IPS-NIHi7 (cell line): Measurements from ENCODE around the gene CASP7.

Experiments
- DNase-seq: peaks from one replicate; pipeline ENCODE4 v3.0.0; 2012; ENCODE audit warnings: mixed read lengths; ENCODE audit errors: extremely low spot score

CASP7 gene

GRCh38 chr10:113666682-113667252 is 12.9 kb upstream of the CASP7 start:
- no peak for DNase-seq

- DNase-seq: no peak
These were observed 739 bp downstream of the CASP7 start for GRCh38 chr10:113680190-113681111.

GRCh38 chr10:113681533-113682470 is 2.1 kb downstream of the CASP7 start:
- DNase-seq: no peak

- no peak for DNase-seq
These were observed 3.6 kb downstream of the CASP7 start for GRCh38 chr10:113683300-113683699.

- no peak for DNase-seq
These were observed 6.3 kb downstream of the CASP7 start for GRCh38 chr10:113686028-113686427.

GRCh38 chr10:113687037-113687436 is 7.3 kb downstream of the CASP7 start:
- no peak for DNase-seq

GRCh38 chr10:113689057-113689456 is 9.3 kb downstream of the CASP7 start:
- no peak for DNase-seq

- no peak for DNase-seq
These were observed 9.9 kb downstream of the CASP7 start for GRCh38 chr10:113689574-113689973.

- no peak for DNase-seq
These were observed 11.0 kb downstream of the CASP7 start for GRCh38 chr10:113690749-113691148.

- no peak for DNase-seq
These were observed 11.7 kb downstream of the CASP7 start for GRCh38 chr10:113691381-113691780.

GRCh38 chr10:113692271-113692670 is 12.6 kb downstream of the CASP7 start:
- DNase-seq: no peak

- no peak for DNase-seq
These were observed 13.6 kb downstream of the CASP7 start for GRCh38 chr10:113693348-113693747.

GRCh38 chr10:113695691-113696090 is 16.0 kb downstream of the CASP7 start:
- DNase-seq: no peak

GRCh38 chr10:113697595-113697994 is 17.9 kb downstream of the CASP7 start:
- DNase-seq: no peak

- no peak for DNase-seq
These were observed 25.1 kb downstream of the CASP7 start for GRCh38 chr10:113704637-113705343.

GRCh38 chr10:113705344-113705652 is 25.6 kb downstream of the CASP7 start:
- DNase-seq: no peak

GRCh38 chr10:113706623-113707022 is 26.9 kb downstream of the CASP7 start:
- DNase-seq: no peak

- no peak for DNase-seq
These were observed 28.9 kb downstream of the CASP7 start for GRCh38 chr10:113708640-113709039.

- no peak for DNase-seq
These were observed 29.6 kb downstream of the CASP7 start for GRCh38 chr10:113709221-113709838.

GRCh38 chr10:113711142-113711541 is 31.4 kb downstream of the CASP7 start:
- no peak for DNase-seq

GRCh38 chr10:113712024-113712423 is 32.3 kb downstream of the CASP7 start:
- no peak for DNase-seq
